CD4-positive, alpha-beta T cell treated with Interleukin-6 for 4 hours (primary cell): ENCODE data around the gene SETBP1.
A peak's percentile ranks its signal among the peaks of the same experiment; 100 is the strongest.

Experiments
- DNase-seq: peaks from one replicate; pipeline ENCODE4 v3.0.0-alpha.2; 2020; ENCODE audit warnings: mixed read lengths

Gene SETBP1

DNA sequence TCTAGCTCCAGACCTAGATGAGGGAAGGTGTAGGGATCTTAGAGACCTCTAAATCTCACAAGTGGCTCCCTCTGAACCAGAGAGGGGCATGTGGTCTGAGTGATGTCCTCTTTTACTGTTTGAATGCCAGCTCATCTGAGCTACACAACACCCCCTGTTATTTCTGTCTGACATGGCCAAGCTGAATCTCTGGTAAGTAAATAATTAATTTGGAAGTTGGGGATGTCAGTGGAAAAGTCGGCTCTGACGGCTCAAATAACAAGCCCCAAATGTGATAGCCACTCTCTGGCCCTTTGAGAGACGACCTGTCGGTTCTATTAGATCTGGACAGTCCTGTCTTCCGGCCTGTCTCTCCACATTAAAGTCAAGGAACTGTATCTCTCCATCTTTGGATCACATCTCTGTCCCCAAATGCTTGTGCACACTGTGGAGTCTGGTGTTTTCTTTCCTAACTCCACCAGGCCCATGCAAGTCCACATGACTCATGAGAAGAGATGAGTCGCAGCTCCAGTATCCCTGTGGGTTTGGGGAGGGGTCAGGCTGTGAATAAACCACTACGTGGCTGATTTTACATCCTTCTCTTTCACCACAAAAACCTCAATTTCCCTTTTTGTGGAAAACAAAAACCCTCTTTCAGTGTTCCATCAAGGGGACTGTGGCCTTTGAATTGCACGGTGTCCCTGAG is 52.5 kb downstream of the SETBP1 start:
- peak; percentile 10 for DNase-seq

GRCh38 chr18:44733754-44734465 is 53.2 kb downstream of the SETBP1 start:
- DNase-seq, result no peak

GRCh38 chr18:44735096-44735495 is 54.4 kb downstream of the SETBP1 start:
- no peak for DNase-seq

- no peak for DNase-seq
Measured at GRCh38 chr18:44736664-44737380, 56.1 kb downstream of the SETBP1 start.

DNA sequence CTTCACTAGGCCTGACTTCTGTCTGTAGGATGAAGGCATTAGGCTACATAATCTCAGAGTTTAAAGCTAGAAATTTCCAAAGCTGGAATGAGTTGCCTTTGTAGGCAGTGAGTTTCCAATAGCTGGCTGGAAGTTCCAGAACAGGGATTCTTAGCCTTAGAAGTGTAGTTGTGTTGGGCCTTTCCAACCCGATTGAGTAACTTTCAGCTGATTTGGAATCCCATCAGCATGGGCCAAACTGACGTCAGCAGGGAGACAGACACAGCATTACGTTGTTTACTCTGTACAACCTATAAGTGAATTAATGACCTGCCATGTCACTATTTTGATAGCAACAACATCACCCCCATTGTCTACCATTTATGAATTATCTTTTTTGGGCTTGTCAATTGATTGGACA is 56.9 kb downstream of the SETBP1 start:
- no peak for DNase-seq

GRCh38 chr18:44740000-44740399 is 59.3 kb downstream of the SETBP1 start:
- no peak for DNase-seq

- no peak for DNase-seq
Measured at GRCh38 chr18:44741085-44741484, 60.4 kb downstream of the SETBP1 start.

GRCh38 chr18:44741511-44741910 is 60.8 kb downstream of the SETBP1 start:
- no peak for DNase-seq

DNA sequence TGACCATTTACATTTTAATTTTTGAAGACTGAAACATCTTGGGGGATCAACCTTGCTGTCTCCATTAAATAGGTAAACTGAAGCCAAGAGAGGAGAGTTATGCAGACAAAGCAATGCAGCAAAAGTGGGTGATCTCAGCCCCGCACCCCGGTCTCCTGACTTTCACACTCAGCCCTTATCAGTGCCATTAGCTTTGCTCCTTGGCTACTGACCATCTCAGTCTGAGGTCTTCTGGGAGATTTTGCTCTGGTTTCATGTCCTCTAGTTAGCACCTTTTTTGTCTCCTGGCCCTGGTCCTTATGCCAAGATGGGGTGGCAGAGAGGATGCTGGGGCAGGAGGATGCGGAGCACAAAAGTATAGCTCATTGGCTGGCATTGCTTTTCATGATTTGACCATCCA is 61.4 kb downstream of the SETBP1 start:
- no peak for DNase-seq

DNA sequence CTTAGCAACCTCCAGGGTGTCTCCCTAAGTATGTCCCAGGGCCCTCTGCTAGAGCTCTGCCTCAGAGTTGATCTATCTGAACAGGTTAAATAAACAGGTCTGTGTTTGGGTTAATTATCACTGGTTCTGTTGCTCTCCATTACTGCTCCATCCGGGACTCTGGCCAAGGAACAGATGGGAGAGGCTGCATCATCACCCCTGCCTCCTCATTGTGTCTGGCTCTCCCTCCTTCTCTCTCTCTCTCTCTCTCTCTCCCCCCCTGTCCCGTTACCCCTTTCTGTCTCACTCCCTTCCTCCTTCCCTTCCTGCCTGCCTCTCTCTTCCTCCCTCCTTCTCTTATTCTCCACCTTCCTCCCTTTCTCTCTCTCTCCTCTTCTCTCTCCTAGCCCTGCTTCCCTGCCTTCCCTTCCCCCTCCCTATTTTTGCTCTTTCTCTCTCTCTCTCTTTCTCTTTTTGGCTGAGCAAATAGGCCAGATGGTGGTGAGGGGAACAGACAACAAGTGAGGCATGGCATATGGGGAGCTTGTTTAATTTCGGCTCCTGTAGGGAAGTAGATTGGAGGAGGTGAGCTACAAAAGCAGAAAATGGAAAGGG is 62.1 kb downstream of the SETBP1 start:
- DNase-seq, result no peak

- no peak for DNase-seq
Measured at GRCh38 chr18:44743631-44744030, 62.9 kb downstream of the SETBP1 start.

- no peak for DNase-seq
Measured at GRCh38 chr18:44744161-44745121, 63.8 kb downstream of the SETBP1 start.

- no peak for DNase-seq
Measured at GRCh38 chr18:44747157-44747556, 66.5 kb downstream of the SETBP1 start.

DNA sequence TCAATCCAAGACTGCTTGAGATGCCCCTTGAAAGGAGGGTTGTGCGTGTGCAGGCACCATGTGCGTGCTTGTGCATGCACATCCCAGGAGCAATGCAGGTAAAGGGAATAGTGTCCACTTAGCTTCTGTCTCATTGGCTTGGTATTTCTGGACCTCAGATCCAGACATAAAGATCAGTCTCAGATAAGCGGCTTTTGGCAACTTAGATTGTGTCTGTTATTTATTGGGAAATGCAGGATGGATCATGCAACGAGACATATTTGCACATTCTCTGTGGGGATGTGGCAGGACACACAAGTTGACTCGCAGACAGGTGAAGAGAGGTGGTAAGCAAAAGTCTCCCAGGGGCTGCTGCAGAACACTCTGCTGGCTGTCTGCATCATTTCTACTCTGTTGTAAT is 67.9 kb downstream of the SETBP1 start:
- no peak for DNase-seq

DNA sequence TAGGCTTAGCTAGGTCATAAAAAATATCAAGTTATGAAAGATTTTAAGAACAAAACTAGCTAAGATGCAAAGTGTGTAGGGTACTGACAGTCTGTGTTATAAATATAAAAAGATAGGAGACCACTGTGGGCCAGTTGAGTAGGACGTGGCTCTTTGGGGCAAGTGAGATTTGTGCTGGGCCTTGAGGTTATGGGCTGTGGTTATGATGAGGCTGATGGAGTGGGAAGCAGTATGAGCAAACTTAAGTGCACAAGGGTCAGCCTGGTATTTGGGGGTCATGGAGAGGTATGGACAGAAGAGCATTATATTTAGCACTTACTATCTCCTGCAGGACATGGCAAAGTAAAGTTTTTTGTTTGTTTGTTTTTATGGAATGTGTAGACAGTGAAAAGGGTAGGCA is 70.1 kb downstream of the SETBP1 start:
- no peak for DNase-seq

DNA sequence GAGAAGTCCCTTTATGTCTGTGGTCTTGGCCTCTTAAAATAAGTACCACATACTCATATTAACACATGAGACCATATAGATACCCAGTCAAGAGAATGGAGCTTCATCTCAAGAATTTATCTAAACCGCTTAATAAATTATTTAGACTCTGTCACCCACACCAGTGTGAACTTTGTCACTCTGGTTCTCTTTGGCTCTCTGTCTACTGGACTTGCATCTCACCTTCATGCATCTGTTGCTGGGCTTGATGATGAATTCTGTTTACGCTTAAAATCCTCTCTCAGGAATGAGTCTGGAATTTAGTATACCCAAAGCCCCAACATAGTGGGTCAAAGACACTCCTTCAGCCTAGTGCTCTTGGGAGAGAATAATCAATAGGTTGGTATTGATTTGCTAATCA is 73.9 kb downstream of the SETBP1 start:
- DNase-seq, result no peak

DNA sequence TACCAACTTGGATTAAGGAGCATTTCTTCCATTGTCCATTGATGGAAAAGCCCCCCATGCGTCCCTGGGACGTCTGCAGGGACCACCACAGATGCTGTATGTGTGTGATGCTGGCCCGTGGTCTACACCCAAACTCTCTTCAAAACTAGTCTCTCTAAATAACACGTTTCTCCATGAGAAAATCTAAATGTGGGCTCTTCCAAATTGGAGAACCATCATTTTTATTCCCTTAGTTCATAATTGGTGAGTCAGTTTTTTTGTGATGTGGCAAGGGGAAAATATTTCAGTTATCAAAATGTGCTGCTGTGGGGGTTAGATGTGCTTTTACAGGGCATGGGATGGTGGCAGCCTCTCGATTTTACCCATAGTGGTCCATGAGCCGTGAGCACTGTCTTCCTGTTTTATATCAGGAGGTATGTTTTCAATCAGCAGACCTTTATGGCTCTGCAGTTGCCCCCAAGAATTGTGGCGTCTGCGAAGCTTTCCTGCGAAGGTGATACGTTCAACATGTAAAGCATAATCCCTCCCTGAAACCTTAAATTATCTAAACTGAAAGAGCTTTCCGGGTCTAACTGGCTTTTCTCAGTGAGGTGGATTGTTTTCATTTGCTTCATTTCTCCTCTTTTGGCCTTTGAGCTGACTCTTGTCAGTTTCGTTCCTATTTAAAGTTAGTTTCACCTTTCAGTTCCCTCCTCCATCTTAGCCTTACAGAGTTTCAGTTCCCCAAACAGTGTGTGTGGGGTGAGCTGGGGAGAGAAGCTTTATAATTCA is 78.4 kb downstream of the SETBP1 start:
- no peak for DNase-seq

DNA sequence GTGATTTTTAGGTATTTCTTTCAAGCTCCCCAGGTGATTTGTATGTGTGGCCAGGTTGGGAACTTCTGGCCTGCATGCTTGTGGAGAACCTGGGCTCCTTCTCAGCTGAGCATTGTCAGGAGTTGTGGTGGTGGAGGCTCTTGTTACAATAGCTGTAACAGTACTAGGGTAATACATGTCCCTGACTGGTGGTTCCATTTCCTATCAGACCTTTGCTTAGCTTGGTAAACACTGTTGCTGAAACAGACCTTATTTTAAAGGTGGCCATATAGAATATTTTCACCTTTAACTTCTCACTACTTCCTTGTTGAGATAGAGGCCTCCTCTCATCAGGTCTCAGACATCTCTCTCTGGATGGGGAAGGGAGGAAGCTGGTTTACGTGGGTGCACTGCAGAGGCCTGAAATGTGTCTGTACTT is 79.2 kb downstream of the SETBP1 start:
- no peak for DNase-seq

- DNase-seq, result no peak
Measured at GRCh38 chr18:44761812-44762211, 81.1 kb downstream of the SETBP1 start.

DNA sequence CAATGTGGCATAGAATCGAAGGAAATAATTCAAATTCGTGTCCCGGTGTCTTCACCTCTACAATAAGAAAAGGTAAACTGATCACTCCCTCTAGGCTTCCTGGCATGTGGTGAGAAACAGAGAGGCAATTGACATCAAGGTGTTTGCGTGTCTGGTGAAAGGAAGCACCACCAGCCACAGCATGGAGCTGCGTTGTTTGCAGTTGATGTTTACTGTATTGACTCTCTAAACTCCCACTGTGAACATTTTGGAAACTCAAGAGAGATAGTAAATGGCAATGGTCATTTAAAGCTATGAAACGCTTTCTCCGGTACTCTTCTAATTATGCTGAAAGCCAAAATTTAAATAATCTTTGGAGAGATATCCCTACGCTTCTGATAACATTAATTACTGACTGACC is 82.6 kb downstream of the SETBP1 start:
- DNase-seq, result no peak

DNA sequence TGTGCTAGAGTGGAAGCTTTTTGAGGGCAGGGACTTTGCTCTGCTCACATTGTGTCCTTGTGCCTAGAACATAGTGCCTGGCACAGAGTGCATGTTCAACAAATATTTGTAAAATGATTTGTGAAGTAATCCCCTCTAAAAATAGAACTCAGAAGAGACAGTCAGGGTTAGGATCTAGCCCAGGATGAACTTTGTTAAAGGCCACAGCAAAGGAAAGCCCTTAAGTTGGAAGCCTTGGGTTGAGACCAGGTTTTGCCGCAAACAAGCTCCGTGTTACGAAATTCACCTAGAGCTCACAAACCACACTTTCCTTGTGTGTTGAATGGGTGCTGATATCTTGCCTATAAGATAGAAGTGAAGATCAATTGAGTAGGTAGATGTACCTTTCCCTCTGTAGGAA is 84.2 kb downstream of the SETBP1 start:
- no peak for DNase-seq

DNA sequence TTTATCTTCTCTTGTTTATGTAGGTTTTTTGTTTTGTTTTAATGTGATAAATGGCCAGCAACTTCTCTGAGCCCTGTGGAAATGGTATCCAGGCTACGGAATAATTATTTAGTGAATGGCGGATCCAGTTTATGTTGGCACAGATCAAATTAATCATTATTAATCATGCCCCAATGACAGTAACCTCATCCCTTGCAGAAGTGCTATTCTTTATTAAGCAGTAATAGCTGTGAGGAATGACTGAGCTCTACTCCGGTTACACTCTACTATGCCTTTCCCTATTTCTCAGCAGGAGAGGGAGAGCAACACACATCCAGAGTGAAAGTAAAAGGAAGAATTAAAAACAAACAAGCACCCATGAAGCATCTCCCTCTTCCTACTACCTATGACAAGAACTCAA is 84.8 kb downstream of the SETBP1 start:
- DNase-seq, result no peak
